Neural progenitor cell (in vitro differentiated cells): ENCODE measurements around the gene ACOXL. TPM values are rescaled to one million over a fixed set of nuclear protein-coding genes. Genes with fewer than 3 reads are reported as not detected.

Experiments
- DNase-seq: peaks from one replicate; pipeline ENCODE4 v3.0.0-alpha.2; 2016; ENCODE audit warnings: low spot score
- H2AFZ ChIP-seq: fragments of 200-600 bp; sonication (generic); replicated peaks from 2 replicates; pipeline ENCODE4 v1.6.1; 2016; ENCODE audit warnings: antibody characterized with exemption
- H3F3A ChIP-seq: fragments of 200-600 bp; sonication (generic); 2 replicates; pipeline ENCODE4 v1.6.1; 2016; ENCODE audit warnings: antibody characterized with exemption, low read depth
- H3K27ac ChIP-seq: fragments of 200-600 bp; sonication (generic); 2 replicates; pipeline ENCODE4 v1.5.1; 2016; ENCODE audit warnings: mild to moderate bottlenecking
- H3K27me3 ChIP-seq: fragments of 200-600 bp; sonication (generic); 2 replicates; pipeline ENCODE4 v1.6.1; 2016; ENCODE audit warnings: mild to moderate bottlenecking, moderate library complexity
- H3K36me3 ChIP-seq: fragments of 200-600 bp; sonication (generic); 2 replicates; pipeline ENCODE4 v1.5.1; 2016
- H3K4me1 ChIP-seq: fragments of 200-600 bp; sonication (generic); 2 replicates; pipeline ENCODE4 v1.6.1; 2016; ENCODE audit warnings: mixed run types
- H3K4me2 ChIP-seq: fragments of 200-600 bp; sonication (generic); 2 replicates; pipeline ENCODE4 v1.6.1; 2016
- H3K4me3 ChIP-seq: fragments of 200-600 bp; sonication (generic); 2 replicates; pipeline ENCODE4 v1.5.1; 2016
- H3K79me2 ChIP-seq: fragments of 200-600 bp; sonication (generic); 2 replicates; pipeline ENCODE4 v1.6.1; 2016; ENCODE audit warnings: low read depth
- H3K9ac ChIP-seq: fragments of 200-600 bp; sonication (generic); 2 replicates; pipeline ENCODE4 v1.6.1; 2016
- H3K9me3 ChIP-seq: fragments of 200-600 bp; sonication (generic); 2 replicates; pipeline ENCODE4 v1.5.1; 2016; ENCODE audit warnings: low read depth
- H4K20me1 ChIP-seq: fragments of 200-600 bp; sonication (generic); 2 replicates; pipeline ENCODE4 v1.6.1; 2016; ENCODE audit warnings: low read depth
- H3K27ac Mint-ChIP-seq: 3 replicates; pipeline ENCODE4 v1.8.0; 2021; ENCODE audit warnings: mixed read lengths
- H3K27me3 Mint-ChIP-seq: 2 replicates; pipeline ENCODE4 v1.8.0; 2022; ENCODE audit warnings: low read depth, mild to moderate bottlenecking, inconsistent platforms, moderate library complexity, mixed read lengths; ENCODE audit not compliant: insufficient read depth
- H3K36me3 Mint-ChIP-seq: 3 replicates; pipeline ENCODE4 v1.8.0; 2021; ENCODE audit warnings: mixed read lengths
- H3K4me1 Mint-ChIP-seq: 3 replicates; pipeline ENCODE4 v1.8.0; 2021; ENCODE audit warnings: mixed read lengths
- H3K4me3 Mint-ChIP-seq: 3 replicates; pipeline ENCODE4 v1.8.0; 2021; ENCODE audit warnings: mild to moderate bottlenecking, moderate library complexity, mixed read lengths
- H3K9me3 Mint-ChIP-seq: 3 replicates; pipeline ENCODE4 v1.8.0; 2020; ENCODE audit warnings: mixed read lengths
- EZH2 ChIP-seq: fragments of 200-600 bp; sonication (generic); IDR thresholded peaks from 2 replicates; pipeline ENCODE4 v1.6.1; 2017; ENCODE audit warnings: antibody characterized with exemption, mild to moderate bottlenecking, moderate library complexity
- EZH2phosphoT487 ChIP-seq: fragments of 200-600 bp; sonication (generic); IDR thresholded peaks from 2 replicates; pipeline ENCODE4 v1.6.1; 2017; ENCODE audit warnings: antibody characterized with exemption
- total RNA-seq: library from RNA; depleted of rRNA; stranded (reverse); fragments of >200 nt; gene quantifications from 2 replicates; pipeline ENCODE4 v1.2.3, GENCODE V29; 2015; ENCODE audit warnings: low replicate concordance
- TF ChIP-seq, protein P1 (sequence below): fragments of 200-600 bp; sonication (generic); IDR thresholded peaks from 2 replicates; pipeline ENCODE4 v1.5.1; 2017; ENCODE audit warnings: antibody characterized with exemption, mild to moderate bottlenecking

ACOXL gene
- total RNA-seq, 1 donor from 2014 or later: 2.9 TPM

DNA sequence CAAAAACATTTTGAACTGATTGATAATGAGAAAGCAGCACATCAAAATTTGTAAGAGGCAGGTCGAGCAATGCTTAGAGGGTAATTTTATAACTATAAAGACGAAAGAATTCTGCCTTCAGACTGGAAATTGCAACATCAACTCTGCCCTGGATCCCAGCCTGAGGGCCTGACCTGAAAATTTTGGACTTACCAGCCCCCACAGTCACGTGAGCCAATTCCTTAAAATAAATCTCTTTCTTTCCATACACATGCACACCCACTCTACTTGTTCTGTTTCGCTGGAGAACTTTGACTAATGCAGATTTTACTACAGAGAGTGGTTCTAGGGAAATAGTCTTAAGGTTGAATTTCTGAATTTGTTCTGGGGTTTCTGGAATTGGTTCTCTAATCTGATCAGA, 14.6 kb upstream of the ACOXL start:
- H4K20me1 ChIP-seq: no peaks in the 10 kb centered on the region
- peaks cover 9% of the 10 kb centered on the region for H3K27me3 Mint-ChIP-seq
- no peak overlapping the region for H3K27ac ChIP-seq
- H3K9me3 ChIP-seq: no peaks in the 10 kb centered on the region
- H3K36me3 Mint-ChIP-seq: no peaks in the 10 kb centered on the region
- H3K36me3 ChIP-seq: no peaks in the 10 kb centered on the region
- H3K79me2 ChIP-seq: no peaks in the 10 kb centered on the region
- no peaks in the 10 kb centered on the region for H3F3A ChIP-seq
- H2AFZ ChIP-seq: no peak overlapping the region
- H3K4me1 ChIP-seq: no peaks in the 10 kb centered on the region
- no peaks in the 10 kb centered on the region for H3K9me3 Mint-ChIP-seq
- H3K9ac ChIP-seq: no peak overlapping the region
- no peak overlapping the region for H3K27ac Mint-ChIP-seq
- H3K4me2 ChIP-seq: no peak overlapping the region
- H3K4me1 Mint-ChIP-seq: no peaks in the 10 kb centered on the region
- TF ChIP-seq EZH2phosphoT487 (no peak), EZH2 (no peak)
- TF ChIP-seq, protein P1, sequence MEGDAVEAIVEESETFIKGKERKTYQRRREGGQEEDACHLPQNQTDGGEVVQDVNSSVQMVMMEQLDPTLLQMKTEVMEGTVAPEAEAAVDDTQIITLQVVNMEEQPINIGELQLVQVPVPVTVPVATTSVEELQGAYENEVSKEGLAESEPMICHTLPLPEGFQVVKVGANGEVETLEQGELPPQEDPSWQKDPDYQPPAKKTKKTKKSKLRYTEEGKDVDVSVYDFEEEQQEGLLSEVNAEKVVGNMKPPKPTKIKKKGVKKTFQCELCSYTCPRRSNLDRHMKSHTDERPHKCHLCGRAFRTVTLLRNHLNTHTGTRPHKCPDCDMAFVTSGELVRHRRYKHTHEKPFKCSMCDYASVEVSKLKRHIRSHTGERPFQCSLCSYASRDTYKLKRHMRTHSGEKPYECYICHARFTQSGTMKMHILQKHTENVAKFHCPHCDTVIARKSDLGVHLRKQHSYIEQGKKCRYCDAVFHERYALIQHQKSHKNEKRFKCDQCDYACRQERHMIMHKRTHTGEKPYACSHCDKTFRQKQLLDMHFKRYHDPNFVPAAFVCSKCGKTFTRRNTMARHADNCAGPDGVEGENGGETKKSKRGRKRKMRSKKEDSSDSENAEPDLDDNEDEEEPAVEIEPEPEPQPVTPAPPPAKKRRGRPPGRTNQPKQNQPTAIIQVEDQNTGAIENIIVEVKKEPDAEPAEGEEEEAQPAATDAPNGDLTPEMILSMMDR: no peak
- H3K4me3 ChIP-seq: no peak overlapping the region
- H3K27me3 ChIP-seq: no peaks in the 10 kb centered on the region
- H3K4me3 Mint-ChIP-seq: no peak overlapping the region
- DNase-seq: no peak

DNA sequence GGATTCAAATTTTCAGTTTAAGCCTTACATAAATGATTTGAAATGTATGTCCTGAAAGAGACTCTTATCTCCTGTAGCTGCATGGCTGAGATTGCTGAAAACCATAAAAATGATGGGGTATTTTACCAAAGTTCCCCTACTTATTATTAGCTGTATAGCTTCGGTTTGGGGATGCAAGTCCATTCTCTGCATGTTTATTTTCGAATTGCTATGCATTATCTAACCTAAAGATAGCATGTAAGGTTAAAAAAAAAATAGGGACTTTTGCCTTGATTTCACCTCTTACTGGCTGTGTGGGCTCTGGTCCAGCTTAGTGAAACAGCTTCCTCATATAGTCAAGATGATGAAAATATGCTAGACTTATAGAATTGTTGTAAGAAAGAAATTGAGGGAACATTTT, 14.0 kb upstream of the ACOXL start:
- Histone ChIP-seq H3K27ac (no peak overlapping the region), H3K79me2 (no peaks in the 10 kb centered on the region), H4K20me1 (no peaks in the 10 kb centered on the region), H3F3A (no peaks in the 10 kb centered on the region), H3K36me3 (no peaks in the 10 kb centered on the region), H3K4me1 (no peaks in the 10 kb centered on the region), H3K4me3 (no peak overlapping the region), H3K9me3 (no peaks in the 10 kb centered on the region), H2AFZ (no peak overlapping the region), H3K9ac (no peak overlapping the region), H3K4me2 (no peak overlapping the region), H3K27me3 (no peaks in the 10 kb centered on the region)
- Mint-ChIP-seq H3K27me3 (peaks cover 9% of the 10 kb centered on the region), H3K4me1 (no peaks in the 10 kb centered on the region), H3K27ac (no peak overlapping the region), H3K36me3 (no peaks in the 10 kb centered on the region), H3K4me3 (no peak overlapping the region), H3K9me3 (no peaks in the 10 kb centered on the region)
- DNase-seq: no peak
- TF ChIP-seq, protein P1: no peak
- TF ChIP-seq EZH2 (no peak), EZH2phosphoT487 (no peak)

- no peaks in the 10 kb centered on the region for H3K36me3 Mint-ChIP-seq
- H3K4me2 ChIP-seq: no peak overlapping the region
- TF ChIP-seq, protein P1: no peak
- no peak for TF ChIP-seq EZH2
- TF ChIP-seq EZH2phosphoT487: no peak
Measured at GRCh38 chr2:110718990-110719389, 13.4 kb upstream of the ACOXL start.

More at GRCh38 chr2:110718990-110719389, 13.4 kb upstream of the ACOXL start:
- no peaks in the 10 kb centered on the region for H3K9me3 Mint-ChIP-seq
- no peaks in the 10 kb centered on the region for H3K4me1 ChIP-seq
- H3K36me3 ChIP-seq: no peaks in the 10 kb centered on the region
- H3K4me3 Mint-ChIP-seq: no peak overlapping the region
- no peaks in the 10 kb centered on the region for H3K27me3 ChIP-seq
- H3K9ac ChIP-seq: no peak overlapping the region
- H3K9me3 ChIP-seq: no peaks in the 10 kb centered on the region
- H3F3A ChIP-seq: no peaks in the 10 kb centered on the region
- H3K27ac ChIP-seq: no peak overlapping the region
- H2AFZ ChIP-seq: no peak overlapping the region
- peaks cover 3% of the 10 kb centered on the region for H3K4me1 Mint-ChIP-seq
- no peaks in the 10 kb centered on the region for H3K79me2 ChIP-seq
- H3K27me3 Mint-ChIP-seq: peaks cover 9% of the 10 kb centered on the region
- no peak overlapping the region for H3K4me3 ChIP-seq
- no peak overlapping the region for H3K27ac Mint-ChIP-seq
- no peaks in the 10 kb centered on the region for H4K20me1 ChIP-seq
- no peak for DNase-seq
